MM.1S (cell line): ENCODE results near the gene PPP5C.

Source experiments
- CTCF ChIP-seq: fragments of 300-600 bp; sonication (generic); IDR thresholded peaks from 2 replicates; pipeline ENCODE4 v1.5.1; 2016; ENCODE audit warnings: antibody characterized with exemption, low read length, mixed read lengths
- EZH2 ChIP-seq: fragments of 300-600 bp; sonication (generic); optimal IDR thresholded peaks from 2 replicates; pipeline ENCODE3; 2017; ENCODE audit warnings: low read depth, mild to moderate bottlenecking, antibody characterized with exemption, low read length, mixed read lengths
- EZH2phosphoT487 ChIP-seq: fragments of 300-600 bp; sonication (generic); IDR thresholded peaks from 2 replicates; pipeline ENCODE4 v1.6.1; 2018; ENCODE audit warnings: antibody characterized with exemption, low read length

- TF ChIP-seq EZH2 (no peak), EZH2phosphoT487 (no peak), CTCF (no peak)
Measured at GRCh38 chr19:46422344-46422743, 75.5 kb downstream of the PPP5C start.
